Stimulated activated CD8-positive, alpha-beta memory T cell treated with anti-CD3 and anti-CD28 coated beads, Interleukin-4, amount 100 ng/mL, for 24 hours (primary cell): ENCODE data around the gene DDX1.

Experiments
- DNase-seq: peaks from one replicate; pipeline ENCODE4 v3.0.0-alpha.2; 2020; ENCODE audit warnings: low read depth

The DDX1 gene

GRCh38 chr2:15630121-15630977 is 38.7 kb downstream of the DDX1 start:
- no peak for DNase-seq

- DNase-seq: no peak
Measured at GRCh38 chr2:15630978-15631719, 39.5 kb downstream of the DDX1 start.

GRCh38 chr2:15631883-15632282 is 40.2 kb downstream of the DDX1 start:
- no peak for DNase-seq

- no peak for DNase-seq
Measured at GRCh38 chr2:15633043-15633970, 41.6 kb downstream of the DDX1 start.

GRCh38 chr2:15633971-15634346 is 42.3 kb downstream of the DDX1 start:
- DNase-seq: no peak

GRCh38 chr2:15634846-15635490 is 43.3 kb downstream of the DDX1 start:
- no peak for DNase-seq

GRCh38 chr2:15636972-15637785 is 45.5 kb downstream of the DDX1 start:
- DNase-seq: peak; percentile 26

- DNase-seq: no peak
Measured at GRCh38 chr2:15638720-15639119, 47.1 kb downstream of the DDX1 start.

- DNase-seq: no peak
Measured at GRCh38 chr2:15639323-15640251, 47.9 kb downstream of the DDX1 start.

GRCh38 chr2:15640261-15640711 is 48.6 kb downstream of the DDX1 start:
- no peak for DNase-seq

GRCh38 chr2:15640784-15641183 is 49.1 kb downstream of the DDX1 start:
- DNase-seq: no peak

- DNase-seq: no peak
Measured at GRCh38 chr2:15641530-15641982, 49.9 kb downstream of the DDX1 start.

GRCh38 chr2:15642011-15642814 is 50.5 kb downstream of the DDX1 start:
- DNase-seq: no peak

GRCh38 chr2:15642815-15643500 is 51.3 kb downstream of the DDX1 start:
- no peak for DNase-seq

- no peak for DNase-seq
Measured at GRCh38 chr2:15643791-15644585, 52.3 kb downstream of the DDX1 start.

- no peak for DNase-seq
Measured at GRCh38 chr2:15645300-15645699, 53.6 kb downstream of the DDX1 start.

- DNase-seq: no peak
Measured at GRCh38 chr2:15645720-15646385, 54.2 kb downstream of the DDX1 start.
